Iris pigment epithelial cell (primary cell): ENCODE data around the gene LRP1.

Experiments
- DNase-seq: peaks from one replicate; pipeline ENCODE4 v3.0.0-alpha.2; 2011; ENCODE audit warnings: low read depth

LRP1 gene

GRCh38 chr12:57175428-57176138 lies 47.3 kb downstream of the LRP1 start:
- peak; percentile 65 for DNase-seq

- DNase-seq: no peak
Measured at GRCh38 chr12:57176139-57176477, 47.8 kb downstream of the LRP1 start.

- peak; percentile 38 for DNase-seq
Measured at GRCh38 chr12:57176846-57177245, 48.6 kb downstream of the LRP1 start.

GRCh38 chr12:57177354-57177753 lies 49.1 kb downstream of the LRP1 start:
- no peak for DNase-seq

- no peak for DNase-seq
Measured at GRCh38 chr12:57178213-57178612, 49.9 kb downstream of the LRP1 start.

GRCh38 chr12:57179331-57180086 lies 51.2 kb downstream of the LRP1 start:
- DNase-seq: no peak

- DNase-seq: no peak
Measured at GRCh38 chr12:57180321-57180989, 52.2 kb downstream of the LRP1 start.

GRCh38 chr12:57181072-57181471 lies 52.8 kb downstream of the LRP1 start:
- no peak for DNase-seq

GRCh38 chr12:57181561-57182155 lies 53.4 kb downstream of the LRP1 start:
- no peak for DNase-seq

GRCh38 chr12:57182918-57183575 lies 54.8 kb downstream of the LRP1 start:
- DNase-seq: peak; percentile 42

- no peak for DNase-seq
Measured at GRCh38 chr12:57183939-57184725, 55.8 kb downstream of the LRP1 start.

- no peak for DNase-seq
Measured at GRCh38 chr12:57185403-57185802, 57.1 kb downstream of the LRP1 start.

GRCh38 chr12:57185906-57186508 lies 57.7 kb downstream of the LRP1 start:
- DNase-seq: no peak

GRCh38 chr12:57187222-57188089 lies 59.2 kb downstream of the LRP1 start:
- no peak for DNase-seq

- DNase-seq: no peak
Measured at GRCh38 chr12:57188090-57188425, 59.8 kb downstream of the LRP1 start.

- DNase-seq: peak; percentile 33
Measured at GRCh38 chr12:57190037-57190436, 61.8 kb downstream of the LRP1 start.

- DNase-seq: no peak
Measured at GRCh38 chr12:57190821-57191220, 62.5 kb downstream of the LRP1 start.

GRCh38 chr12:57191410-57191809 lies 63.1 kb downstream of the LRP1 start:
- no peak for DNase-seq

- DNase-seq: no peak
Measured at GRCh38 chr12:57192920-57193319, 64.6 kb downstream of the LRP1 start.

GRCh38 chr12:57193706-57194245 lies 65.5 kb downstream of the LRP1 start:
- DNase-seq: no peak
